Activated CD8-positive, alpha-beta memory T cell treated with anti-CD3 and anti-CD28 coated beads, Interleukin-2, amount 50 U/mL, for 1 hour (primary cell): ENCODE results near the gene NFATC2.
"Not testable (repeated sequence)": the region's sequence is repeated elsewhere in the genome, so short reads cannot be mapped to it uniquely, and the experiment has no call there.

Experiments
- DNase-seq: peaks from one replicate; pipeline ENCODE4 v3.0.0-alpha.2; 2020; ENCODE audit errors: extremely low read depth

Gene NFATC2

GRCh38 chr20:51354769-51355319 lies 187.7 kb downstream of the NFATC2 start:
- no peak for DNase-seq

GRCh38 chr20:51354191-51354768 lies 188.2 kb downstream of the NFATC2 start:
- no peak for DNase-seq

- DNase-seq = no peak
Observed at GRCh38 chr20:51353491-51353890, 189.0 kb downstream of the NFATC2 start.

GRCh38 chr20:51352791-51353190 lies 189.7 kb downstream of the NFATC2 start:
- no peak for DNase-seq

- DNase-seq = no peak
Observed at GRCh38 chr20:51350941-51351631, 191.4 kb downstream of the NFATC2 start.

GRCh38 chr20:51348876-51349275 lies 193.6 kb downstream of the NFATC2 start:
- DNase-seq = no peak

GRCh38 chr20:51347831-51348230 lies 194.7 kb downstream of the NFATC2 start:
- DNase-seq = no peak

- DNase-seq = no peak
Observed at GRCh38 chr20:51346686-51347485, 195.6 kb downstream of the NFATC2 start.

- DNase-seq = no peak
Observed at GRCh38 chr20:51345601-51346101, 196.9 kb downstream of the NFATC2 start.

GRCh38 chr20:51343802-51344201 lies 198.7 kb downstream of the NFATC2 start:
- DNase-seq = not testable (repeated sequence)

- DNase-seq = no peak
Observed at GRCh38 chr20:51342510-51343236, 199.8 kb downstream of the NFATC2 start.

GRCh38 chr20:51341581-51341980 lies 200.9 kb downstream of the NFATC2 start:
- DNase-seq = no peak

- no peak for DNase-seq
Observed at GRCh38 chr20:51340451-51340840, 202.1 kb downstream of the NFATC2 start.

GRCh38 chr20:51339721-51340450 lies 202.6 kb downstream of the NFATC2 start:
- no peak for DNase-seq

GRCh38 chr20:51338692-51339440 lies 203.7 kb downstream of the NFATC2 start:
- DNase-seq = no peak

GRCh38 chr20:51337126-51337805 lies 205.3 kb downstream of the NFATC2 start:
- no peak for DNase-seq
